ENCODE results near the gene TBC1D5. TPM values are rescaled to one million over a fixed set of nuclear protein-coding genes. Genes with fewer than 3 reads are reported as not detected.

The TBC1D5 gene
- total RNA-seq, 1 donor from 2014 or later = 67.1 TPM

DNA sequence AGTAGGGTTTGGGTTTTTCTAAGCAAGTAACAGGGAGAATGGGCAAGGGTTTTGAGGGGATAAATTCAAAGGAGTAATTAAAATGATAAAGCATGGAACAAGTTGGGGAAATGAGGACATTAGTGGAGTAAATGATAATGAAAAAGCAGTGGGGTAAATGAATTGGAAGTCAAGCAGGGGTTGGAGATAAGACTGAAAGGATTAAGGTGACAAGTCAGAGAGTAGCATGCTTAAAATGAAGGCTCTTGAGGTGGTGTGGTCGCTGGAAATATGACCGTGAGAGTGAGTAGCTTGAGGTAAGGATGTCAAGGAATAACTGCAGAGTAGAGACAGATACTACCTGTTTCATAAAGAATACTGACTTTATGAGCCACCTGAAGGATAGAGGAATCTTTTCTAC is 408.5 kb downstream of the TBC1D5 start:
- Histone ChIP-seq H3K27me3 (ENCODE audit: control insufficient read depth, insufficient read depth, low read length) (no peaks in the 10 kb centered on the region), H3K36me3 (ENCODE audit: control insufficient read depth, insufficient read depth, low read length) (no peaks in the 10 kb centered on the region), H3K4me3 (ENCODE audit: low read depth, low read length) (no peak overlapping the region)
- no peak for FAIRE-seq
- TF ChIP-seq CTCF (IDR thresholded peaks at IDR 0.05; ENCODE audit: insufficient read depth, low read length, severe bottlenecking) = no peak
- no peak for DNase-seq (ENCODE audit: low read depth)

DNA sequence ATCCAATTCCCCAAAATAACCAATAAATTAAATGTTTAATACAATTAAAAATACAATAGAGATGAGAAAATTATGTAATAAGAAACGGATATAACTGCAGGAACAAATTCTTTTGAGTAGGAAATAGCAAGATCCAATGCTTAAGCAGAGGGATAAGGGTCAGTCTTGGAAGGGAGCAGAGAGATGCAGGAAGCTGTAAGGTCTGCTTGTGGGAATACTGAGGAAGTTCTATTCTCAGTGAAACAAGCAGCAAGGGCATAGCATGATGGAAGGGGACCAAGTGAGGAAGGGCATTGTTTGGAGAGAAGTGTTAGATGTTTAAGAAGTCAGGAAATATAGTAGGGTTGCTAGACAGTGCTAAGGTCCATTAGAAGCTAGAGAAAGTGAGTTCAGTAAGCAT is 409.0 kb downstream of the TBC1D5 start:
- Histone ChIP-seq H3K4me3 (ENCODE audit: low read depth, low read length) (no peak overlapping the region), H3K27me3 (ENCODE audit: control insufficient read depth, insufficient read depth, low read length) (no peaks in the 10 kb centered on the region), H3K36me3 (ENCODE audit: control insufficient read depth, insufficient read depth, low read length) (no peaks in the 10 kb centered on the region)
- TF ChIP-seq CTCF (IDR thresholded peaks at IDR 0.05; ENCODE audit: insufficient read depth, low read length, severe bottlenecking) = no peak
- FAIRE-seq (no peak), DNase-seq (ENCODE audit: low read depth) (no peak)

DNA sequence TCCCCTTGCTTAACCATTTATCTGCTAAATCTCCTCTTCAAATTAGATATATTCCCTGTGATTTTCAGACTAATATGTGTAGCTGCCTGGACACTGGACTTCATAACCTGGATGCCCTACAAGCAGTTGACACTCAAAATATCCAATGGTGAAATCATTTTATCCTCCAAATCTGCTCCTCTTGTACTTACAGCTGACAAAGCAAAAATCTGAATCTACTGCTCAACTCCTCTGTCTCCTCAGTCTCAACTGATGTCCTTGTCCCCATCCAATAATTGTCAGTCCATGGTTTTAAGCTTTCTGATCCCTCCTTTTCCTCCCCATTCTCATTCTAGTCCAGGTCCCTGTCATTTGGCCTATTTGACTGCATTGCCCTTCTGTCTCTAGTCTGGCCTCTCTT is 411.8 kb downstream of the TBC1D5 start:
- no peak overlapping the region for H3K4me3 ChIP-seq (ENCODE audit: low read depth, low read length)
- DNase-seq (ENCODE audit: low read depth) (no peak), FAIRE-seq (peak; percentile 64)
- no peak for TF ChIP-seq CTCF (IDR thresholded peaks at IDR 0.05; ENCODE audit: insufficient read depth, low read length, severe bottlenecking)
- H3K27me3 ChIP-seq (ENCODE audit: control insufficient read depth, insufficient read depth, low read length) = no peaks in the 10 kb centered on the region
- H3K36me3 ChIP-seq (ENCODE audit: control insufficient read depth, insufficient read depth, low read length) = no peaks in the 10 kb centered on the region

- no peak for FAIRE-seq
- H3K27me3 ChIP-seq (ENCODE audit: control insufficient read depth, insufficient read depth, low read length) = no peaks in the 10 kb centered on the region
These were observed 412.5 kb downstream of the TBC1D5 start for GRCh38 chr3:17329927-17330326.

GRCh38 chr3:17322106-17322793 is 420.2 kb downstream of the TBC1D5 start:
- DNase-seq (ENCODE audit: low read depth) = no peak
- no peak overlapping the region for H3K4me3 ChIP-seq (ENCODE audit: low read depth, low read length)
- no peak for TF ChIP-seq CTCF (IDR thresholded peaks at IDR 0.05; ENCODE audit: insufficient read depth, low read length, severe bottlenecking)
- no peaks in the 10 kb centered on the region for H3K36me3 ChIP-seq (ENCODE audit: control insufficient read depth, insufficient read depth, low read length)
- no peaks in the 10 kb centered on the region for H3K27me3 ChIP-seq (ENCODE audit: control insufficient read depth, insufficient read depth, low read length)
- no peak for FAIRE-seq

More at GRCh38 chr3:17329927-17330326, 412.5 kb downstream of the TBC1D5 start:
- no peak for TF ChIP-seq CTCF (IDR thresholded peaks at IDR 0.05; ENCODE audit: insufficient read depth, low read length, severe bottlenecking)
- H3K36me3 ChIP-seq (ENCODE audit: control insufficient read depth, insufficient read depth, low read length) = no peaks in the 10 kb centered on the region
- no peak overlapping the region for H3K4me3 ChIP-seq (ENCODE audit: low read depth, low read length)
- no peak for DNase-seq (ENCODE audit: low read depth)

- TF ChIP-seq CTCF (IDR thresholded peaks at IDR 0.05; ENCODE audit: insufficient read depth, low read length, severe bottlenecking) = no peak
- FAIRE-seq (no peak), DNase-seq (ENCODE audit: low read depth) (no peak)
- no peak overlapping the region for H3K4me3 ChIP-seq (ENCODE audit: low read depth, low read length)
- no peaks in the 10 kb centered on the region for H3K36me3 ChIP-seq (ENCODE audit: control insufficient read depth, insufficient read depth, low read length)
- no peaks in the 10 kb centered on the region for H3K27me3 ChIP-seq (ENCODE audit: control insufficient read depth, insufficient read depth, low read length)
These were observed 422.2 kb downstream of the TBC1D5 start for GRCh38 chr3:17320266-17320665.

All from bronchial epithelial cell (primary cell).